Skin of body (tissue), 3 donors: ENCODE data around the gene UBR2. TPM values are rescaled to one million over a fixed set of nuclear protein-coding genes. Genes with fewer than 3 reads are reported as not detected.
A peak's percentile ranks its signal among the peaks of the same experiment; 100 is the strongest.
"Not testable (repeated sequence)": the region's sequence is repeated elsewhere in the genome, so short reads cannot be mapped to it uniquely, and the experiment has no call there.

Experiments used
- DNase-seq: peaks from one replicate; lab custom pipeline; 2025; lab: John Stamatoyannopoulos, UW
- small RNA-seq: library from RNA; depleted of rRNA; stranded (forward); fragments of <200 nt; gene quantifications from one replicate; pipeline ENCODE3, GENCODE V24; 2014; ENCODE audit warnings: low replicate concordance
- total RNA-seq: library from RNA; depleted of rRNA; stranded (reverse); fragments of >200 nt; gene quantifications from one replicate; pipeline ENCODE4 v1.2.3, GENCODE V29; 2014

UBR2 gene
- total RNA-seq, 1 donor from 2014 or later, result 28.5 TPM

DNA sequence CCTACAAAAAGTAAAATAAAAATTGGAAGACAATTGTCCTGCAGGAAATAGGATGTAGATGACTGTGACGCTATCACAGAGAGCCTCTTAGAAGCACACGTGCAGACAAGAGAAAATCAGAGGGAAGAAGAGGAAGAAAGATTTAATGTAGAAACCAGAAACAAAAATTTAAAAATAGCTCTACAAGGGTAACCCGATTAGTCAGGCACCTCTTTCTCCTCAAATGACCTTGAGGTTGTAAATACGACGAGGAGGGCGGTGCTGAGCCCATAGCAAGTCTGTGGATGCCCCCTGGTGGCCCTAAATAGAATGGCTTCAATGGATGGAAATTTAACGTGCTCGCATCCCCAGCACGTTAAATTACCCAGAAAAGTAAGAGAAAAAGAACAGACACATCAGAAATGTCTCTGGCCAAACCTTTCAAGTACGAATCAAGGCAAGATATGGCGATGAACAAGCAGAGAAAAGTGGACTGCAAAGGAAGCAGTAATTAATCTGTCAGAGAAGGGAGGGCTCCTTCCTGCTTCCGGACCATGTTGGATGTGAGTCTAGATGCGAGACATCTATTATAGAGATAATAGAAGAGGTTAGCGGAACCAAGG is 162.8 kb downstream of the UBR2 start:
- peak; percentile 81 for DNase-seq

DNA sequence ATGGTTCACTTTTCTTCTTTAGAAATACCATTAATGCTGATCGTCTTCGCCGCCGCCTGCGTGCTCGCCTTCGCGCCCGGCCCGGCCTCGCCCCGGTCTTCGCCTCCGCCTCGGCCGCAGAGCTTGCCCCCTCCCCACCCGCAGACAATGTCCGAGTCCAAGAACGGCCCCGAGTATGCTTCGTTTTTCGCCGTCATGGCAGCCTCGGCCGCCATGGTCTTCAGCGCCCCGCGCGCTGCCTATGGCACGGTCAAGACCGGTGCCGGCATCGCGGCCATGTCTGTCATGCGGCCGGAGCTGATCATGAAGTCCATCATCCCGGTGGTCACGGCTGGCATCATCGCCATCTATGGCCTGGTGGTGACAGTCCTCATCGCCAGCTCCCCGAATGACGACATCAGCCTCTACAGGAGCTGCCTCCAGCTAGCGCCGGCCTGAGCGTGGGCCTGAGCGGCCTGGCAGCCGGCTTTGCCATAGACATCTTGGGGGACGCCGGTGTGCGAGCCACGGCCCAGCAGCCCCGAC is 163.3 kb downstream of the UBR2 start:
- no peak for DNase-seq

DNA sequence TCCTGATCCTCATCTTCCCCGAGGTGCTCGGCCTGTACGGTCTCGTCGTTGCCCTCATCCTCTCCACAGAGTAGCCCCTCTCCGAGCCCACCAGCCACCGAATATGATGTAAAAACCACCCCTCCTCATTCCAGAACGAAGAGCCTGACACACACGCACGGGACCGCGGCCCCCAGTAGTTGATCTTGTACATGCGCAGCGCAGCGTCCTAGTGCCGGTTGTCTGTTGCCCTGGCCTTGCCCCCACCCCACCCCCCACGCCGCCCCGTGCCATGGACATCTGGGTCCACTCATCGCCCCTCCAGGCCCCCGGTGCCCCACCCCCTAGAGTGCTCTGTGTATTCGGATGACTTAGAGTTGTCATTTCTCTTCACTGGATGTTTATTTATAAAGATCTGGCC is 163.8 kb downstream of the UBR2 start:
- DNase-seq, result no peak

DNA sequence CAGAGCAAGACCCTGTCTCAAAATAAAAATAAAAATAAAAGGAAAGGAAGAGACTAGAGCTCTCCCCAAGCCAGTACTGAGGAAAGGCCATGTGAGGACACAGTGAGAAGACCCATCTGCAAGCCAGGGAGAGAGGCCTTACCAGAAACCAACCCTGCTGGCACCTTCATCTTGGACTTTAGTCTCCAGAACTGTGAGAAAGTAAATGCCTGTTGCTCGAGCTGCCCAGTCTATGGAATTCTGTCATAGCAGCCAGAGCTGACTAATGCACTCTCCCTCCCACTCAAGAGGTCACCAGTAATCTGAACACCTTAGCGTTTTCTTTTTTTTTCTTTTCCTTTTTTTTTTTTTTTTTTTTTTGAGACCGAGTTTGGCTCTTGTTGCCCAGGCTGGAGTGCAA is 165.9 kb downstream of the UBR2 start:
- no peak for DNase-seq

DNA sequence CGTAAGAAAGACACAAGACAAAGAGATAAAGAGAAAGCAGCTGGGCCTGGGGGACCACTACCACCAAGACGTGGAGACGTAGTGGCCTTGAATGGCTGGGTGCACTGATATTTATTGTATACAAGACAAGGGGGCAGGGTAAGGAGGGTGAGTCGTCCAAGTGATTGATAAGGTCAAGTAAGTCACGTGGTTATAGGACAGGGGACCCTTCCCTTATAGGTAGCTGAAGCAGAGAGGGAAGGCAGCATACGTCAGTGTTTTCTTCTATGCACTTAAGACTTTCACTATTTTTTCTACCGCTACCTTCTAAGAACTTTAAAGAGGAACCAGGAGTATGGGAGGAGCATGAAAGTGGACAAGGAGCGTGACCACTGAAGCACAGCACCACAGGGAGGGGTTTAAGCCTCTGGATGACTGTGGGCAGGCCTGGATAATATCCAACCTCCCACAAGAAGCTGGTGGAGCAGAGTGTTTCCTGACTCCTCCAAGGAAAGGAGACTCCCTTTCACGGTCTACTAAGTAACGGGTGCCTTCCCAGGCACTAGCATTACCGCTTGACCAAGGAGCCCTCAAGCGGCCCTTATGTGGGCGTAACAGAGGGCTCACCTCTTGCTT is 170.1 kb downstream of the UBR2 start:
- DNase-seq, result not testable (repeated sequence)

DNA sequence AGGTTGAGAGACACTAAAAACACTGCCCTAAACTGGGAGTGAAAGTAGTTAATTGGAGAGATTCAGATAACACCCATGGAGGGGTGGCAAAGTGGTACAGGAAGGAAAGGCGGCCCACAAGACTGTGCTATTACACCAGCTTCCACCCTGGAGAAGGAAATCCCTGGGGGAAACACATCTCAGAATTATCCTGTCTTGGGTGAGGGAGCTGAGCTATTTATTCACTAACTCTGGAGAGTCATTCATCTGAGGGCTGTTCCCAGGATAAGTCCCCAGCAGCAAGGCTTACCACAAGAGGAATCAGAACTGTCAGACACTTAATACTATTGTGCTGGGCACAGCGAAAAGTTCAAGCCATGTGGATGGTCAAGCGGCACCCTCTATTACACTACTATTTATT is 172.1 kb downstream of the UBR2 start:
- no peak for DNase-seq

DNA sequence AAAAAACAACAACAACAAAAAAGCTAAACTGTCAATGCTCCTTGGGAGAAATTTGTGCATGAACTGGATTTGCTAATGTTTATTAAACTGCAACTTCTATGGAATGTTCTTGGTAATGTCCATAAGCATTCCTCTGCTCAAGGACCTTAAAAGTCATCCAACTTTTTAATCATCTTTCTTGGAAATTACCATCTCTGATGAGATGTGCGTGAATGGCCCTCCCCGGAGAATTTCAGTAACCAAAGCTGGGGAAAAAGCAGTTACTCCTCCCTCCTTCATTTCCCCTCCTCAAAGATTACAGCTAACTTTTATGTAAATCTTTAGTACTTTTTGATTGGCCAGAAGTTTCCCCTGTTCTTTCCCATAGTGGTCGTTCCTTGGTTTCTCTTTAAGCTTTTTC is 176.9 kb downstream of the UBR2 start:
- DNase-seq, result no peak

DNA sequence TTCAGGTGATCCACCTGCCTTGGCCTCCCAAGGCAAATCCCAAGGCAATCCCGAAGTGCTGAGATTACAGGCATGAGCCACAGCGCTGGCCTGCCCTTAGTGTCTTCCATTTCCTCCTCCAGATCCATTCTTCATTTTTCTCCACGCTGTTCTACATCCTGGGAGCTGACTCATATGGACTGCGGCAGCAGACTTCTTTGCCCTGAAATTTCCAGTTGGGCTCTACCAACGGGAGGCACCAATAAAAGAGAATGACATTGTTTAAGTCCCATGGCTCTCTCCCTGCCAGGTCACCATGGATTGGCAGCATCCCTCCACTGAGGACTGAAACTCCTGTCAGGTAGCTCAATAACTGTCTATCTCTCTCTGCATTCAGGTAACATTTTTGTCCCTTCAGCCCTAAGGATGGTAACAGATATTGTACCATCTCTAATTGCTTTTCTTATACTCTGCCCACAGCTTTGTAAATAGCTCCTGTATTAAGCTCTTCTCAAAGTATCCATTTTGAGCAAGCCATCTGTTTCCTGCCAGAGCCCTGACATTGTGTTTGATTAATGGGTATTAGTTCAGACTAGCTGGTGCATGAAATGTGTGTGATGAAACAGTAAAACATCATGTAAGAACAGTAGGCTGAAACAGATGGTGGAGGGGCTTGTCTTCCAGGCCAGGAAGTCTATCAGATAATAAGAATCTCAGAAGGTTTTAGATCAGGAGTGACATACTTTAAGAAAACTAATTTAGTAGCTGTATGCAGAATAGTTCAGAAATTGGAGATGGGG is 178.5 kb downstream of the UBR2 start:
- peak; percentile 12 for DNase-seq

Small RNAs within 50 kb of the gene (small RNA-seq; reads per million reads assigned to genes)
- not detected for gene RNU6-890P

Other genes with a start within 250 kb of the UBR2 start
- gene TRERF1, start 112.1 kb upstream of the UBR2 start, total RNA-seq, result 6.2 TPM
- gene PRPH2, start 158.6 kb downstream of the UBR2 start, total RNA-seq, result 2.8 TPM
- gene TBCC, start 182.1 kb downstream of the UBR2 start, total RNA-seq, result 20.8 TPM
- 10.6 TPM for gene BICRAL, start 218.0 kb downstream of the UBR2 start, total RNA-seq